HepG2 (cell line): ENCODE data around the gene KCNQ5.

Source experiments
- ATF7 ChIP-seq, 2 experiments: fragments of 450-650 bp in 1 of 2; sonication (generic) in 1 of 2; formaldehyde crosslinking in 1 of 2; IDR thresholded peaks; 2 replicates each; pipeline versions ENCODE4 v1.4.0 to v1.6.1; 2016 to 2020; ENCODE audit warnings: antibody characterized with exemption in 1 of 2, mild to moderate bottlenecking in 1 of 2, missing genetic modification reagents in 1 of 2
- FOXA1 ChIP-seq, 2 experiments: fragments of 450-650 bp in 1 of 2; sonication (generic) in 1 of 2; formaldehyde crosslinking in 1 of 2; IDR thresholded peaks; 2 replicates each; pipeline versions ENCODE4 v1.4.0 to v1.6.1; 2016 to 2020; ENCODE audit warnings: missing genetic modification reagents in 1 of 2
- HNRNPL ChIP-seq: fragments of 200-400 bp; formaldehyde crosslinking; IDR thresholded peaks from 2 replicates; pipeline ENCODE4 v1.6.1; 2017; ENCODE audit warnings: mild to moderate bottlenecking, low read depth, low read length
- PHF8 ChIP-seq: sonication (generic); formaldehyde crosslinking; IDR thresholded peaks from 2 replicates; pipeline ENCODE4 v1.5.0; 2020; ENCODE audit warnings: missing genetic modification reagents
- POLR2AphosphoS5 ChIP-seq: IDR thresholded peaks from 2 replicates; pipeline ENCODE4 v1.6.1; 2012; ENCODE audit warnings: low read depth, low read length
- TF ChIP-seq, protein P1 (sequence below): sonication (generic); formaldehyde crosslinking; IDR thresholded peaks from 2 replicates; pipeline ENCODE4 v1.4.0; 2020; ENCODE audit warnings: missing genetic modification reagents
- TF ChIP-seq, protein P2 (sequence below): sonication (generic); formaldehyde crosslinking; IDR thresholded peaks from 2 replicates; pipeline ENCODE4 v1.5.0; 2020; ENCODE audit warnings: missing genetic modification reagents
- TF ChIP-seq, protein P3 (sequence below): sonication (generic); formaldehyde crosslinking; IDR thresholded peaks from 2 replicates; pipeline ENCODE4 v1.5.0; 2020; ENCODE audit warnings: mild to moderate bottlenecking, missing genetic modification reagents, moderate library complexity

DNA sequence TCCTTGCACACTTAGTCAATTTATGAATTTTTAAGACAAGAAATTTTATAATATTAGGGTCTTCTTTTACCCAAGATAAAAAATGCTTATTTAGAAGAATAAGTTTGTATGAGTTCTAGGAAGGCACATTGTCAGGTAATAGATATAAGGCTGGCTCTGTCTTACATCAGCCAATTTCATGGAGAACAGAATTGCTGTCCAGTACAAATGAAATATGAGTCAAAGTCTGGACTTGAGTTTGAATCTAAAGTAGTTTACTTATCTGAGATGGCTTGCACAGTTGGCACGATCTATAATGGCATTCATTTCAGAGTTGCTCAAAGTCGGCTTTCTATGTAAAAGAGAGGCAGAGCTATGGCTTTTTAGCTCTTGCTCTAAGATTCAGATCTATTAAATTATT lies 228.2 kb downstream of the KCNQ5 start:
- TF ChIP-seq, protein P1, sequence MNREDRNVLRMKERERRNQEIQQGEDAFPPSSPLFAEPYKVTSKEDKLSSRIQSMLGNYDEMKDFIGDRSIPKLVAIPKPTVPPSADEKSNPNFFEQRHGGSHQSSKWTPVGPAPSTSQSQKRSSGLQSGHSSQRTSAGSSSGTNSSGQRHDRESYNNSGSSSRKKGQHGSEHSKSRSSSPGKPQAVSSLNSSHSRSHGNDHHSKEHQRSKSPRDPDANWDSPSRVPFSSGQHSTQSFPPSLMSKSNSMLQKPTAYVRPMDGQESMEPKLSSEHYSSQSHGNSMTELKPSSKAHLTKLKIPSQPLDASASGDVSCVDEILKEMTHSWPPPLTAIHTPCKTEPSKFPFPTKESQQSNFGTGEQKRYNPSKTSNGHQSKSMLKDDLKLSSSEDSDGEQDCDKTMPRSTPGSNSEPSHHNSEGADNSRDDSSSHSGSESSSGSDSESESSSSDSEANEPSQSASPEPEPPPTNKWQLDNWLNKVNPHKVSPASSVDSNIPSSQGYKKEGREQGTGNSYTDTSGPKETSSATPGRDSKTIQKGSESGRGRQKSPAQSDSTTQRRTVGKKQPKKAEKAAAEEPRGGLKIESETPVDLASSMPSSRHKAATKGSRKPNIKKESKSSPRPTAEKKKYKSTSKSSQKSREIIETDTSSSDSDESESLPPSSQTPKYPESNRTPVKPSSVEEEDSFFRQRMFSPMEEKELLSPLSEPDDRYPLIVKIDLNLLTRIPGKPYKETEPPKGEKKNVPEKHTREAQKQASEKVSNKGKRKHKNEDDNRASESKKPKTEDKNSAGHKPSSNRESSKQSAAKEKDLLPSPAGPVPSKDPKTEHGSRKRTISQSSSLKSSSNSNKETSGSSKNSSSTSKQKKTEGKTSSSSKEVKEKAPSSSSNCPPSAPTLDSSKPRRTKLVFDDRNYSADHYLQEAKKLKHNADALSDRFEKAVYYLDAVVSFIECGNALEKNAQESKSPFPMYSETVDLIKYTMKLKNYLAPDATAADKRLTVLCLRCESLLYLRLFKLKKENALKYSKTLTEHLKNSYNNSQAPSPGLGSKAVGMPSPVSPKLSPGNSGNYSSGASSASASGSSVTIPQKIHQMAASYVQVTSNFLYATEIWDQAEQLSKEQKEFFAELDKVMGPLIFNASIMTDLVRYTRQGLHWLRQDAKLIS (CRISPR knock-in tag): no peak
- TF ChIP-seq HNRNPL: no peak
- TF ChIP-seq PHF8 (CRISPR knock-in tag): no peak
- TF ChIP-seq, protein P2, sequence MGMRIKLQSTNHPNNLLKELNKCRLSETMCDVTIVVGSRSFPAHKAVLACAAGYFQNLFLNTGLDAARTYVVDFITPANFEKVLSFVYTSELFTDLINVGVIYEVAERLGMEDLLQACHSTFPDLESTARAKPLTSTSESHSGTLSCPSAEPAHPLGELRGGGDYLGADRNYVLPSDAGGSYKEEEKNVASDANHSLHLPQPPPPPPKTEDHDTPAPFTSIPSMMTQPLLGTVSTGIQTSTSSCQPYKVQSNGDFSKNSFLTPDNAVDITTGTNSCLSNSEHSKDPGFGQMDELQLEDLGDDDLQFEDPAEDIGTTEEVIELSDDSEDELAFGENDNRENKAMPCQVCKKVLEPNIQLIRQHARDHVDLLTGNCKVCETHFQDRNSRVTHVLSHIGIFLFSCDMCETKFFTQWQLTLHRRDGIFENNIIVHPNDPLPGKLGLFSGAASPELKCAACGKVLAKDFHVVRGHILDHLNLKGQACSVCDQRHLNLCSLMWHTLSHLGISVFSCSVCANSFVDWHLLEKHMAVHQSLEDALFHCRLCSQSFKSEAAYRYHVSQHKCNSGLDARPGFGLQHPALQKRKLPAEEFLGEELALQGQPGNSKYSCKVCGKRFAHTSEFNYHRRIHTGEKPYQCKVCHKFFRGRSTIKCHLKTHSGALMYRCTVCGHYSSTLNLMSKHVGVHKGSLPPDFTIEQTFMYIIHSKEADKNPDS (CRISPR knock-in tag): no peak
- no peak for TF ChIP-seq ATF7 (IDR thresholded peaks at IDR 0.05)
- no peak for TF ChIP-seq ATF7 (CRISPR knock-in tag; IDR thresholded peaks at IDR 0.05)
- no peak for TF ChIP-seq POLR2AphosphoS5
- TF ChIP-seq FOXA1 (IDR thresholded peaks at IDR 0.05): no peak
- no peak for TF ChIP-seq FOXA1 (CRISPR knock-in tag; IDR thresholded peaks at IDR 0.05)
- TF ChIP-seq, protein P3, sequence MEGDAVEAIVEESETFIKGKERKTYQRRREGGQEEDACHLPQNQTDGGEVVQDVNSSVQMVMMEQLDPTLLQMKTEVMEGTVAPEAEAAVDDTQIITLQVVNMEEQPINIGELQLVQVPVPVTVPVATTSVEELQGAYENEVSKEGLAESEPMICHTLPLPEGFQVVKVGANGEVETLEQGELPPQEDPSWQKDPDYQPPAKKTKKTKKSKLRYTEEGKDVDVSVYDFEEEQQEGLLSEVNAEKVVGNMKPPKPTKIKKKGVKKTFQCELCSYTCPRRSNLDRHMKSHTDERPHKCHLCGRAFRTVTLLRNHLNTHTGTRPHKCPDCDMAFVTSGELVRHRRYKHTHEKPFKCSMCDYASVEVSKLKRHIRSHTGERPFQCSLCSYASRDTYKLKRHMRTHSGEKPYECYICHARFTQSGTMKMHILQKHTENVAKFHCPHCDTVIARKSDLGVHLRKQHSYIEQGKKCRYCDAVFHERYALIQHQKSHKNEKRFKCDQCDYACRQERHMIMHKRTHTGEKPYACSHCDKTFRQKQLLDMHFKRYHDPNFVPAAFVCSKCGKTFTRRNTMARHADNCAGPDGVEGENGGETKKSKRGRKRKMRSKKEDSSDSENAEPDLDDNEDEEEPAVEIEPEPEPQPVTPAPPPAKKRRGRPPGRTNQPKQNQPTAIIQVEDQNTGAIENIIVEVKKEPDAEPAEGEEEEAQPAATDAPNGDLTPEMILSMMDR: no peak
